Lung (tissue), 12 donors: ENCODE measurements around the gene KANK4. TPM values are rescaled to one million over a fixed set of nuclear protein-coding genes. Genes with fewer than 3 reads are reported as not detected.

Experiments used
- ATAC-seq: fragments of 200-7000 bp; cut with Tn5 transposase; one replicate; pipeline ENCODE4 v1.9.1; 2020; ENCODE audit warnings: moderate number of reproducible peaks; ENCODE audit not compliant: insufficient read depth, low FRiP score
- DNase-seq, 3 donors: peaks; one replicate each; pipeline ENCODE4 v3.0.0-alpha.2; 2013 to 2017
- H3K27ac ChIP-seq, 2 donors: one replicate each; pipeline ENCODE4 v1.5.1; 2013; ENCODE audit warnings: mild to moderate bottlenecking in 2 of 2, moderate library complexity in 2 of 2, control low read depth in 1 of 2, inconsistent platforms in 1 of 2, low read depth in 1 of 2, low read length in 1 of 2
- H3K27me3 ChIP-seq, 3 donors: one replicate each; pipeline ENCODE4 v1.5.1; 2013; ENCODE audit warnings: low read length in 2 of 3; ENCODE audit not compliant: control insufficient read depth in 3 of 3, insufficient read depth in 3 of 3
- H3K36me3 ChIP-seq, 4 donors: one replicate each; pipeline ENCODE4 v1.5.1; 2013; ENCODE audit warnings: low read length in 4 of 4, mild to moderate bottlenecking in 1 of 4, moderate library complexity in 1 of 4; ENCODE audit not compliant: control insufficient read depth in 4 of 4, insufficient read depth in 4 of 4
- H3K4me1 ChIP-seq, 5 donors: one replicate each; pipeline ENCODE4 v1.5.1; 2013; ENCODE audit warnings: low read length in 5 of 5, mild to moderate bottlenecking in 2 of 5, moderate library complexity in 1 of 5; ENCODE audit not compliant: control insufficient read depth in 5 of 5, insufficient read depth in 5 of 5
- H3K4me3 ChIP-seq: one replicate; pipeline ENCODE4 v1.5.1; 2013; ENCODE audit warnings: mild to moderate bottlenecking, control low read depth, moderate library complexity
- H3K9ac ChIP-seq, 2 donors: one replicate each; pipeline ENCODE4 v1.5.1; 2013; ENCODE audit warnings: low read length in 2 of 2, control low read depth in 1 of 2; ENCODE audit not compliant: insufficient read depth in 1 of 2
- H3K9me3 ChIP-seq, 4 donors: one replicate each; pipeline ENCODE4 v1.5.1; 2013; ENCODE audit warnings: low read length in 3 of 4, mild to moderate bottlenecking in 1 of 4, moderate library complexity in 1 of 4; ENCODE audit not compliant: control insufficient read depth in 4 of 4, insufficient read depth in 3 of 4
- CTCF ChIP-seq: IDR thresholded peaks from 2 replicates; pipeline ENCODE4 v1.5.1; 2012; ENCODE audit warnings: mild to moderate bottlenecking; ENCODE audit errors: control extremely low read depth, extremely low read depth
- WGBS, 2 donors: extraction: QIAGEN DNeasy Blood & Tissue Kit; methylation state at CpG; one replicate each; pipeline ENCODE4 v1.1.7; 2013; 5-methylcytosine and 5-hydroxymethylcytosine counted together
- polyA plus RNA-seq, 2 donors: library from polyadenylated mRNA; stranded (reverse); fragments of 200-250 nt; gene quantifications; one replicate each; pipeline ENCODE4 v1.2.1, GENCODE V29; 2013
- total RNA-seq, 2 donors: library from RNA; depleted of rRNA in 1 of 2; stranded (reverse); fragments of >200 nt in 1 of 2; gene quantifications; one replicate each; pipeline ENCODE4 v1.2.1, GENCODE V29; 2014 to 2021
- donor health status: control.
- donor health status: control.
- donor health status: Bipolar disorder and iron deficiency.
- donor health status: healthy.
- donor health status: DM: yes; HTN: yes; CAD: no.

Gene KANK4
- total and polyA plus RNA-seq, 4 donors, result 0.10 to 11.4 (median 0.99) TPM

- Histone ChIP-seq H3K4me1 (no peaks in the 10 kb centered on the region), H3K9me3 (peaks cover 0 to 12% (median 5%) of the 10 kb centered on the region in 4 donors), H3K27ac (no peak overlapping the region), H3K27me3 (no peaks in the 10 kb centered on the region), H3K9ac (no peak overlapping the region), H3K36me3 (peaks cover 0 to 29% (median 7%) of the 10 kb centered on the region in 4 donors), H3K4me3 (no peak overlapping the region)
- no peak for TF ChIP-seq CTCF
- DNase-seq, result no peak
- ATAC-seq, result no peak
- WGBS, 2 donors, result 77 to 84% methylated on average over 1 of the region's 1 CpG
Measured at GRCh38 chr1:62209931-62210595, 109.2 kb downstream of the KANK4 start.

GRCh38 chr1:62208970-62209369, 110.3 kb downstream of the KANK4 start:
- no peak for DNase-seq
- Histone ChIP-seq H3K4me3 (no peak overlapping the region), H3K9me3 (peaks cover 0 to 12% (median 5%) of the 10 kb centered on the region in 4 donors), H3K4me1 (no peaks in the 10 kb centered on the region), H3K9ac (no peak overlapping the region), H3K36me3 (peaks cover 0 to 33% (median 7%) of the 10 kb centered on the region in 4 donors), H3K27ac (no peak overlapping the region), H3K27me3 (no peaks in the 10 kb centered on the region)
- TF ChIP-seq CTCF, result no peak
- WGBS, 2 donors, result 0 to 48% methylated on average over 1 of the region's 1 CpG
- no peak for ATAC-seq

DNA sequence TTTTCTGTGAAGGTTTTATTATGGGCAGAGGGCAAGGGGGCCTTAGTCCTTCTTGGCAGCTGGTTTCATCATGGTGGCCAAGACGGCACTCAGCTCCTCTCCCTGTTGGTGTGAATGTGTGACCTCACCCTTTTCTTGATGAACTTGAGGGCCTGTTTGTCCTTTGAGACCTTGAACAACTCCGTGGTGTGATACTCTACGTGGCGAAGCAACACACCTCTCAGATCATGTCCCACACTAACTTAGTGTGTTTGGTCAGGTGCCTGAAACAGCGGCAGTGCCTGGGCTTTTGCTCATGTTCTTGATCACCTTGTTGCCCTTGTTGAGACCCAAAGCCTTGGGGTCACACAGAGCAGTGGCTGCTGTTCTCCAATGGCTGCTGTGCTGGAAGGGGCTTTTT, 111.1 kb downstream of the KANK4 start:
- ATAC-seq (no peak), DNase-seq (no peak)
- Histone ChIP-seq H3K36me3 (peaks cover 0 to 38% (median 7%) of the 10 kb centered on the region in 4 donors), H3K27ac (no peak overlapping the region), H3K27me3 (no peaks in the 10 kb centered on the region), H3K4me3 (no peak overlapping the region), H3K9ac (no peak overlapping the region), H3K4me1 (no peaks in the 10 kb centered on the region), H3K9me3 (peaks cover 0 to 12% (median 5%) of the 10 kb centered on the region in 4 donors)
- WGBS, 2 donors, result 96 to 97% methylated on average over 5 of the region's 5 CpGs
- TF ChIP-seq CTCF, result no peak

GRCh38 chr1:62207187-62207586, 112.0 kb downstream of the KANK4 start:
- ATAC-seq, result no peak
- Histone ChIP-seq H3K9me3 (peaks cover 0 to 12% (median 5%) of the 10 kb centered on the region in 4 donors), H3K4me3 (no peak overlapping the region), H3K27ac (no peak overlapping the region), H3K36me3 (peaks cover 0 to 38% (median 7%) of the 10 kb centered on the region in 4 donors), H3K27me3 (no peaks in the 10 kb centered on the region), H3K9ac (no peak overlapping the region), H3K4me1 (no peaks in the 10 kb centered on the region)
- DNase-seq, result no peak
- 95 to 96% methylated on average over 2 of the region's 2 CpGs for WGBS, 2 donors
- no peak for TF ChIP-seq CTCF
